ENCODE results near the gene GALNTL6.
A peak's percentile ranks its signal among the peaks of the same experiment; 100 is the strongest.
"Not testable (repeated sequence)": the region's sequence is repeated elsewhere in the genome, so short reads cannot be mapped to it uniquely, and the experiment has no call there.

The GALNTL6 gene

DNA sequence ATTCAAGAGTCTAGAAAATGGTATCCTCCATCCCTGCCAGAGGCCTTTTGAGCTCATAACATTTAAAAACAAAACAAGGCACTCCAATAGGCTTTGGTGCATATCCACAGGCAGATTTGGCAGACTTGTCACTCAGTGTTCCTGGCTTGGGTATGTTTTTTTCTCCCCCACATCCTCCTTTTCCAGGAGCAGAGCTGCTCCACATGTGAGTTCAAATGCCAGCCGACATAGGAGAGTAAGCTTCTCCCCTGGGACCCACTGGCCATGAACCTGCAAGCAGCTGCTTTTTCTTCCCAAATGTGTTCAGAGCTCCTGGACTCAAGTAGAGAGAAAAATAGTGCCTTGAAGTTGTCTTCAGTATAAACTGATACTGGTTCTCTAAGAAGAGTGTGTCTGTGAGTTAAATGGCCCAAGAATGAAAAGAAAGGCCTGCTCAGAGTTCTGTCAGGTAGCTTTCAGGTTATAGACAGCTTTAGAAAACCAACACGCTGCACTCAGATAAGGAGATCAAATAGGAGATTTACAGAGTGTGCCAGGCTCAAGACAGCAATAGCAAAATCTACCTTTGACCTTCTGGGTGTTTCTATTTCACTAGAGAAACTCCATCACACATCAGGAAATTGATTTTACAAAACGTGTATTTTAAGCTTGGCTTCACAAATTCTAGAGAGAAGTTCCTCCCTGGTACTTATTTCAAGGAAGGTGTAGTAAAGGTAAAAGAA, 1192.9 kb downstream of the GALNTL6 start:
- DNase-seq: no peak

DNA sequence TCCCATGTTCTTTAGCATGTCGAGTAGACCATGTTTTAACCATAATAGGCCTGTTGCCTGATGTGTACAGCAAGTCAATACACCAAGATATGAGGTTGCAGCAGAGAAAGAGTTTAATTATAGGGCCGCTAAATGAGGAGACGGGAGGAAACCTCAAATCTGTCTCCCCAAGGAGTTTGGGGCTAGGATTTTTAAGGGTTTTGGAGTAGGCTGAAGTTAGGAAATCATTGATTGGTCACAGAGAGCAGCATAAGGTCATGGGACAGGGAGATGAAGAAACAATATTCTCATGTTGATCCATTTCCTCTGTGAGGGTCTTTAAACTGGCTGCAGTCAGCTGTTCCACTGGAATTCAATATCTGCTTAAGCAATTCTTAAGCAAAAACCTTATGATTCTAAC, 1195.2 kb downstream of the GALNTL6 start:
- DNase-seq: no peak

DNA sequence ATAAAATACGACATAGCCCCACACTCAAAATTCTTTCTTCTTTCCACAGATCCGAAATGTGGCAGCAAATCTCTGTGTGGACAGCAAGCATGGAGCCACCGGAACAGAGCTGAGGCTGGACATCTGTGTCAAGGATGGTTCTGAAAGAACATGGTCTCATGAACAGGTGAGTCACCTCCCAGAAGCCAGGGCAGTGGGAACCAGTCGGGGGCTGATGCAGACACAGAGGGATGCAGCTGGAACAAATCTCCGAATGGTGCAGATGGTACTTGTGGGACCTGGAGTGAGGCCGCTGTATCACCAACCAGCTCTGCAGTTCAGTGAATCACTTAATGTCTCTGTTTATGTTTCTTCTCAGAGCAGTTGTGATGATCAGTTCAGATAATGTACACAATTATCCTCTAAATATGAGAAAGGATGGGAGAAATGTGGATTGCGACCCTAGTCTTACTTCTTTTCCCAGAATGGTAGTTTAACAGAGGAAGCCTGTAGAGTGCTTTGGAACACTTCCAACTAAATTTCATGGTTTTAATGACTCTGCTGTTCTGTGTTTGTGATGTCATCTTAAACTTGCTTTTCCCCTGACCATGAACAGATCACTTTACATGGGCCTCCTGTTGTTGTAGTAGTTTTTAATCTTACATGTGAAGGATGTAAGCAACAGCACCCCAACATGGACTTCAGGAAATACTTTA, 1196.1 kb downstream of the GALNTL6 start:
- DNase-seq: peak; percentile 51

DNA sequence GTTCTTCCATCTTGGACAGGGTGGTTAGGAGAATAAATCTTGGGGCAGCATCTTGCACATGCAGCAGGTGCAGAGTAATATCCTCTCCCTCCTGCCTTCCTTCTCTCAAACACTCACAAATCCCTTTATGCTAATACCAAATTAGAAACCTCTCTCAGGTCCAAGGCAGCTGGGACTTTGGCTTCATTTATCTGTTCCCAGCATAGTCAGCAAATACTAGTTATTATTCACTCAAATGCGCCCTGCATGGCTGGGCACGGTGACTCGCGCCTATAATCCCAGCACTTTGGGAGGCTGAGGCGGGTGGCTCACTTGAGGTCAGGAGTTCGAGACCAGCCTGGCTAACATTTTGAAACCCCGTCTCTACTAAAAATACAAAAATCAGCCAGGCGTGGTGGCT, 1199.4 kb downstream of the GALNTL6 start:
- no peak for DNase-seq

DNA sequence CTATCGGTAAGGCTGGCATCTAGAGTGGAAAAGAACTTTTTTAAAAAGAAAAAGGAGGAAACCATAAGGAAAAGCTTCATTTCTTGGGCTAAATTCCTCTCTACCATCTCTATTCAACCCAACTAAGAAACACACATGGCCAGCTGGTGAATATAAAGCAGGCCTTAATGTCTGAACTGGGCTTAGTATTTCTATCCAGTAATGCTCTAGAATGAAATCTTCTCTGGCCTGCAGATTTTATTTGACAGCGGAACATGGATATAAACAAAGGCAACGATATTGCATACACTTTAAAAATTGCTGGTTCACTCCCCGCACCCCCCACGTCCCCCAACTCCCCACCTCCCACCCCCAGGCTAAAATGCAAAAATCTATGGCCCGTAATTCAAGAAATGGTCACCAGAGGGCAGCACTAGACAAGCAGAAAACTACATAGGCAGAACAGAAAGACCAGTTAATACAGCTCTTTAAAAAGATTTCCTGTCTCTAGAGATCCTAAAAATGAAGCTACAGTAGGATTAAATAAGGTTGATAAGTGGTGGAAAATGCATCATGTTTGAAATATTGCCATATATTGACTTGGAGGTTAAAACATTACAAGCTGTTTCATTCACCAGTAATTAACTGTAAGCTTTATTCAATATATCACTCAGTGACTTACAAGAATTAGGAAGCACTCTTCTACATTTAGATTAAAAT, 1200.2 kb downstream of the GALNTL6 start:
- peak; percentile 78 for DNase-seq

DNA sequence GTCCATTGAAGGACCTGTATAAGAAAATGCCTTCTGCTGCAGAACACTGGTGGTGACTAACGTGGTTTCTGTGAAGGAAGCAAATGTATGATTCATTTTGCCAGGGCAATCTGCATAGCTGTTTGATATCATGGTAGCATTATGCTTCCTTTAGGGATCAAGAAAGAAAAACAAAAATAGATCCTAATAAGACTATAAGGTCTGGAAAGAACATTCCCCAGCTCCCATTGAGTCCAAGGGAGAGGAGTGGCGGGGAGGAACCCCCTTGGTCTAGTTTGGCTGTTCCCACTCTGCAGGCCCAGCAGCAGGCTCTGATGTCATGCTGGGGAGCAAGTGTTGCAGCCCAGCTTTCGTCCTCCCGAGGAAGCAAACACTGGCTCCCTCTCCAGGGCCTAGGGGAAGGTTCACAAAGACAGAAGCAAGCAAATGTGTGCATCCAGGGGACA, 1200.9 kb downstream of the GALNTL6 start:
- peak; percentile 43 for DNase-seq

DNA sequence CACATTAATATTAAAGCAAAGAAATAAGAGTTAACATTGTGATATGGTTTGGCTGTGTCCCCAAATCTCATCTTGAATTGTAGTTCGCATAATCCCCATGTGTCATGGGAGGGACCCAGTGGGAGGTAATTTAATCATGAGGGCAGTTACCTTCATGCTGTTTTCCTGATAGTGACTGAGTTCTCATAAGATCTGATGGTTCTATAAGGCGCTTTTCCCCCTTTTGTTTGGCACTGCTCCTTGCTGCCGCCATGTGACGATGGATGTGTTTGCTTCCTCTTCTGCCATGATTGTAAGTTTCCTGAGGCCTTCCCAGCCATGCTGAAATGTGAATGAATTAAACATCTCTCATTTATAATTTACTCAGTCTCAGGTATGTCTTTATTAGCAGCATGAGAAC, 1201.6 kb downstream of the GALNTL6 start:
- no peak for DNase-seq

DNA sequence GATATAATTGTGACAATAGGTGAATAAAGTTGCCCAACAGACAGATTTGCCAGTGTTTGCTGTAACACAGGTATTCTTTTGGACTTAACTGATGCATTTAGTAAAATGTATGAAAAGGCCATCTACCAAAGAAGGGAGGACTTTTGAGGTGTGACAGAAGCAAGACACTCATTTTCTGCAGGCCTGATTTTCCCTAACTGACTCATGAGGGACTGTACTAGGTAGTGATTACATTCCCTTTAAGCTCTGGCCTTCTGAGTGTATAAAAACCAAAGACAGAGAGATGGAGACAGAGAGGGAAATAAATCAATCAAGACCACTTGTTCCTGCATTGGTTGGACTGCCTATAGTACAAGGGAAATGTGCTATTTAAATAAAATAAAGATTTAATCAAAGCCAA, 1204.6 kb downstream of the GALNTL6 start:
- no peak for DNase-seq

DNA sequence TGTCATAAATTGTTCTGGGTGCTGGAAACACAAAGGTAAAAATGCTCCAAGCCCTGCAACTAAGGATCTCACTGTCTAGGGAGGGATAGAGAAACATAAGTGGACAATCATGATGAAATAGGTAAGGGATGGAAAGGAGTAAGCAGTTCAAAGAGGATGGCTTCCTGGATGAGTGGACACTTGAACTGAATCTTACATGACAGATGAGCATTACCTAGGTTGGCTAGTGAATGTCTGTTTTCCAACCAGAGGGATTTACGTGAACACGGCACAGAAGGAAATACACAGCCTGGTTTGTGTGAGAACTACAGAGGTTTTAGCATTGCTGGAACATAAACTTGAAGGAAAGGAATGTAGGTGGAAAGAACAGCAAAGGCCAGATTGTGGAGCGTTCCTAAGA, 1205.2 kb downstream of the GALNTL6 start:
- no peak for DNase-seq

DNA sequence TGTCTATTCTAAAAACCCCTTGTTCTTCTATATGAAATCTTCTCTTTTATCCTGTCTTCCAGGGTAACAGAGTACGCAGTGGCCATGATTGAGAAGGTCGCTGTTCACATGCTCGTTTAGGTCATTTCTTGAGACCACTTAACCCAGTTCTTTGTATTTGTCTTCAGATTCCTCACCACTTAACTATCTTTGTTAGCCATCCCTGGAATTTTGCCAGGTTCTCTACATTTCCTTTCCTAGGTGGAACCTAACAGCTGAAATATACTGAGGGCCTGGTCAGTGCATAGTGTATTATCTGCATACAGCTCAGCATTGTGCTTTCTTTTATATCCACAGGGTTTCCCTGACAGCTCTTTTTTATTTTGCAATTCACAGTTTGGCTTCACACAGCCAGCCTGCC, 1206.5 kb downstream of the GALNTL6 start:
- no peak for DNase-seq

DNA sequence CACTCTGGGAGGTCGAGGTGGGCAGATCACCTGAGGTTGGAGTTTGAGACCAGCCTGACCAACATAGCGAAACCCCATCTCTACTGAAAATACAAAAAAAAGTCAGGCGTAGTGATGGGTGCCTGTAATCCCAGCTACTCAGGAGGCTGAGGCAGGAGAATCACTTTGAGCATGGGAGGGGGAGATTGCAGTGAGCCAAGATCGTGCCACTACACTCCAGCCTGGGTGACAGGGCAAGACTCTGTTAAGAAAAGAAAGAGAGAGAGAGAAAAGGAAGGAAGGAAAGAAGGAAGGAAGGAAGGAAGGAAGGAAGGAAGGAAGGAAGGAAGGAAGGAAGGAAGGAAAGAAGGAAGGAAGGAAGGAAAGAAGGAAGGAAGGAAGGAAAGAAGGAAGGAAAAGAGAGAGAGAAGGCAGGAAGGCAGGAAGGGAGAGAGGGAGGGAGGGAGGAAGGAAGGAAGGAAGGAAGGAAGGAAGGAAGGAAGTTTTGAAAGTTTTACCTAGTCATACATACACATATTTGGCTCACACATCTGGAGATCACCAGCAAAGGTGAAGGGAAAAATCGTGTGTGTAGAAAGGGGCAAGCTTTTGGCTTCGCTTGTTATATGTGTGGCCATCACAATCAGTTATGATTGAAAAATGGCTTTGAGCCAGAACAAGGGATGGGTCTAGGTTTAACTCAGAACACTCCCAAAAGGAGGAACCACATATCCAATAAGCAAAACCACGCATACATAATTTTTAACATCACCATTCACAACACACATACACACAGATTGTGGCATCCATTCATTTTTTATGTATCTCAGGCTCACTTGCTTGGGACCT, 1208.8 kb downstream of the GALNTL6 start:
- peak; percentile 53 for DNase-seq

DNA sequence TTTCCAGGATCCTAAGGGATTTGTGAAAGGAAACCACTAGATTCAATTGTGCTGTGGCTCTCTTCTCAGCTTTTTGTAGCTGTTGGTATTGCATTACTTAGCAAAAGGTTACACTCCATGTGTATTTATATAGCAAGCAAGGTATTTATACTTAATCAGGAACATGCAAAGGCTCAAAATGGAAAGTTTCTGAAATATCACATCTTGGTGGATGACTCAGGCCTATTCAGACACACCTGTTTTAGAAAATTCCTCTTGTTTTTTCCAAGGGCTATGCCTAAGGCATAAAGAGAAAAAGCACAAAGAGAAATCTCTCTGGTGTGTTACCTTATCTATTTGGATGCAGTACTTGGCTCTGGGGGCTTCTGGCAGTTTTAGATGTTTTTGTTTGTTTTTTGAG, 1211.0 kb downstream of the GALNTL6 start:
- DNase-seq: no peak

DNA sequence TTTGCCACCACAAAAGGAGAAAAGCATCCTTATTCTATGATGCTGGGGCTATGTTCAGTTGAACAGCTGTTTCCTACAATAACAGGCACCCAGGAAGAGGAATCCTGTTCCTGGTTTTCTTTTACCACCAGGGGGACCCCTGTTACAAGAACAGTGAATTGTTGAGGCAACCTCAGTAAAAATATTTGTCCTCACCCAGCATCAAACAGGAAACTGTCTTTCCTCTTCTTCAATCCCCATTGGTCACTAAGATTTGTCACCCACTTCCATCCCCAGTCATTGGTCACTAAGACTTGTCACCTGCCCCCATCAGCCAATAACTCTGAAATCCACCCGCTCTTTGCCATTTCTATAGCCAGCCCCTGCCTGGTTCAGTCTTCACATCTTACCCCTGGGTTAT, 1211.9 kb downstream of the GALNTL6 start:
- peak; percentile 91 for DNase-seq

DNA sequence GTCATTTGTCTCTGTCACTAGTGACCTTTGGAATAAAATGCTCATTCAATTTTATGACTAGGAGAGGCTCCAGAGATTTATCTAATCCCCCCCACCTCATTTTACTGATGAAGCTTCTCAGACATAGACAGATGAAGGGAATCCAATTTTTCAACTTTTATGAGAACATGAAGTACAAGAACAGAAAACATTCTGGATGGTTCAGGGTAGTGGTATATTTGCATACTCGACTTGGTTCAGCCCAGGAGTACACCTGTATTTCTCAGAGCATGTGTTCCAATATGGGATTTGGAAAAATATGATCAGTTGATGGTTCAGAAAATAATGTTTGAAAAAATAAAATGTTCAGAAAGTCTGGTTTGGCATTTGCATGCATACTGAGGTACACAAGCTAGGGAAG, 1224.0 kb downstream of the GALNTL6 start:
- DNase-seq: no peak

DNA sequence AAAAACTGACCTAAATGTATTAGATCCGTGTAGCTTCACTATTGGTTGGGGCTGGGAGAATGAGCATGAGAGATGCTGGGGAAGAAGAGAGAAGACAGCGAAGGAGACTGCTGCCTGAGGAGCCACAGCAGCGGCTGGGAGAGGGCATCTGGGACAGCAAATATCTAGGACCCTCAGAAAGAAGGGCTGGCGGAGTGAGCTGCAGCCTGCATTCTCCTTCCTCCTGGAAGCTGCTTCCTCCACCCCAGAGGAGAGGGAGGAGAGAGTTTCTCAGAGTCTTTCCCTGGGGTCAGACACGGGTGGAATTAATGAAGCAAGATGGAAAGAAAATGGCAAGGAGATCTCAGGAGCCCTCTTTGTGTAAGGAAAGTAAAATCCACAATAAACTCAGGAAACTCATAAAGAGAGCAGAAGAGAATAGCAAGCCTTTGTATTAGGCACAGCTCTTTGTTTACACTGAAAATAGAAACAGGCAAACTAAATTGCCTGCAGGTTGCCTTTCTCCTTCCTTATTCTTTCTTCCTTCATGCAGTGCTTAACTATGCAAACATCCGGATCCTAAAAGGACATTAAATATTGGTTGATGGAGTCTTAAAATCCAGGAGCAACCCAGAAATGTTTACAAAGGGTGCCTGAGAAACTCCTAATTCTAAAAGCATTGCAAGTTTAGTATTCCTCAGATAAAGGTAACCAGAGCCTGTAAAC, 1225.1 kb downstream of the GALNTL6 start:
- DNase-seq: no peak

DNA sequence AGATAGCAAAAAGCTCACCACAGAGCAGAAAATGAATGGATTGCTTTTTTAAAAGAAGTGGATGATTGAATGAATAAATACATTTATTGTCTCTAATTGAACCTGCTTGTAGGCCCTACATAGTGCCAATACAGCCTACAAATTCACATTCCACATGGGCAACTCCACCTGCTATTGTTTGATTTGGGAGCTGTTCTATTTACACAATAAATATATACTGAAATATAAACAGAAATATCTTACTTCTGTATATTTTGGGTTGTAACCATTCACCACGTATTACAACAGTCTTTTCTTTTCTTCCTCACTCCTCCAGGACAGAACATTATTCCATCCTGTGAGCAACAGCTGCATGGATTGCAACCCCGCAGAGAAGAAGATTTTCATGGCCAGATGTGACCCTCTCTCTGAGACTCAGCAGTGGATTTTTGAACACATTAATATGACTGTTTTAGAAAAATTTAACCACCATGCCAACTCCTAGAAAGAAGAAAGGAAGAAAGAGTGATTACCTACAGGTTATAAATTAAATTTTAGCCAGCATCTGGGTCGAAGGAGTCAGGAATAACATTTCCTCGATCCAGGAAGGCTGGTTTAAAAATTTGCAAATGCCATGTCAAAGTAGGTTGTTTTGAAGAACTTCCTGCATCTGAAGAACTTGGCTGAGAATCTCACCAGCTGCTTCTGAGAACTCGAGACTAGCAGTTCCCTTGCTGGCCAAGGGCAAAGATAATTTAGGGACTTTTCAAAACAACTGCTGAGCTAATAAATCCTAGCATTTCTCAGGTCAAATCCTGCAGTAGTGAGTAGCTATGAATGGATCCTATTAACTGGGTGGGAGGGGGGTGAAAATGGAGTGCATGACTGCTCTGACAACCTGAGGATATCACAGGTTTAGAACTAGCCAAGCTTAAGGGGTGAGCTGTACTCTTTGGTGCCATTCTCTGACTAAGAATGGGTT, 1226.7 kb downstream of the GALNTL6 start:
- DNase-seq: peak; percentile 64

DNA sequence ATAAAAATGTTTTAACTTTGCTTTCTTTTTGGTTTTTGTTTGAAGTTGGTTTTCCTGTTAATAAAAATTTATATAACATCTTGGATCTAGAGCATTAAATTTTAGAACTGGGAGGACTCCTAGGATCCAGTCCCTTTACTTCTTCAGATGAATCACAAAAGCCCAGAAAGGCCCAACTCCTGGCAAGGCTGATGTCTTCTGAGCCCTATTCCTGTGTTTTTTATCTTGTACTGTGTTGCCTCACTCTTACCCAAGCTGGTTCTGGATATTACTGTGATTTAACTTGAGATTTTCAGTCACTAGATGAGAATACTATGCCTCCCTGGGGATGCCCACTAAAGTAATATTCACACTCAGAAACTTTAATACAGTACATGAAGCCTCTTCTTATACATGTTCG, 1228.3 kb downstream of the GALNTL6 start:
- no peak for DNase-seq

DNA sequence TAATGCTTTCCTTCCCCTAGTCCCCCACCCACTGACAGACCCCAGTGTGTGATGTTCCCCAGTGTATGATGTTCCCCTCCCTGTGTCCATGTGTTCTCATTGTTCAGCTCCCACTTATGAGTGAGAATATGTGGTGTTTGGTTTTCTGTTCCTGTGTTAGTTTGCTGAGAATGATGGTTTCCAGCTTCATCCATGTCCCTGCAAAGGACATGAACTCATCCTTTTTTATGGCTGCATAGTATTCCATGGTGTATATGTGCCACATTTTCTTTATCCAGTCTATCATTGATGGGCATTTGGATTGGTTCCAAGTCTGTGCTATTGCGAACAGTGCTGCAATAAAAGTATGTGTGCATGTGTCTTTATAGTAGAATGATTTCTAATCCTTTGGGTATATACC, 1228.9 kb downstream of the GALNTL6 start:
- not testable (repeated sequence) for DNase-seq

DNA sequence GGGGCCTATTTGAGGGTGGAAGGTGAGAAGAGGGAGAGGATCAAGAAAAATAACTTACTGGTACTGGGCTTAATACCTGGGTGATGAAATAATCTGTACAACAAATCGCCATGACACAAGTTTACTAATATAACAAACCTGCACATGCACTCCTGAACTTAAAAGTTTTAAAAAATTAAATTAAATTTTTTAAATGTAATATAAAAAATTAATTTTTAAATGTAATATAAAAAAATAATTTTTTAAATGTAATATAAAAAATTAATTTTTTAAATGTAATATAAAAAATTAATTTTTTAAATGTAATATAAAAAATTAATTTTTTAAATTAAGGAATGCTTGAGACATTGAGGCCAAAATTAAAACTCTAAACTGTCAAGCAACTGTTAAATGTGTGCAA, 1231.1 kb downstream of the GALNTL6 start:
- no peak for DNase-seq

DNA sequence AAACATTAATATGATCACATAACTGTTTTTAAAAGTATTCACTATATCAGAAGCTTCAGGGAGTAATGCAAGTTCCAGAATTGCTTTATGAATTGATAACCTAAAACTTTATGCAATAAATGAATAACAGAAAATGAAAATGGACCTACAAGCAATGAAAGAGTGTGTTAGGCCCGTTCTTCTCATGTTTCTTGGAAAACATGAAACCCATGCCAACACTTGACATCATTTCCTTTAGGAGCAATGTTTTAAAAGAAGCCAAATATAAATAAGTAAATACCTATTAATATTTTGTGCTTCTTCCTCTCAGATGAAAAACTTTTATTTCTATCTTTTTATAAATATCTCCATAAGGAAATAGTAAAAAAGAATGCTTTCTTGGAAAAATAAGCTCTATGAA, 1232.4 kb downstream of the GALNTL6 start:
- DNase-seq: no peak

DNA sequence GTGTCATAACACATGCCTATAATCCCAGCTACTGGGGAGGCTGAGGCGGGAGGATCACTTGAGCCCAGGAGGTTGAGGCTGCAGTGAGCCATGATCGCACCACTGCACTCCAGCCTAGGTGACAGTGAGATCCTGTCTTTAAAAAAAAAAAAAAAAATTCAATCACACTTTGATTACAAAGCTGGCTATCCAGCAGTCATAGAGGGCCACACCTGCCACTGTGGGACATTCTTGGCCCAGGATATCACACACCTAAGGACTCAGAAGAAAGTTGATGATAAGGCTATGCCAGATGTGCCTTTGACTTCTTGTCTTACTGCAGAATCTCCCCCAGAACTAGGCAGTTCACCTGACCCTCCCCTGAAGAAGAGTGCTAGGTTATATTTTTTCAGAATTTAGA, 1232.9 kb downstream of the GALNTL6 start:
- DNase-seq: no peak

All from OCI-M1 (cell line).